Trophoblast cell (in vitro differentiated cells and primary cell): ENCODE measurements around the gene OR6Q1. TPM values are rescaled to one million over a fixed set of nuclear protein-coding genes. Genes with fewer than 3 reads are reported as not detected.

ENCODE experiments used
- DNase-seq, 2 donors: peaks; one replicate each; pipeline ENCODE4 v3.0.0-alpha.2; 2016
- H2AFZ ChIP-seq: 2 replicates; pipeline ENCODE4 v1.6.1; 2013; ENCODE audit warnings: low read length, moderate library complexity, mild to moderate bottlenecking; ENCODE audit not compliant: insufficient read depth, poor library complexity
- H2AK5ac ChIP-seq: 2 replicates; pipeline ENCODE4 v1.6.1; 2013; ENCODE audit warnings: mild to moderate bottlenecking, low read length
- H2BK120ac ChIP-seq: 2 replicates; pipeline ENCODE4 v1.6.1; 2013; ENCODE audit warnings: low read length, mild to moderate bottlenecking, moderate library complexity; ENCODE audit not compliant: insufficient read depth, poor library complexity
- H2BK12ac ChIP-seq: 2 replicates; pipeline ENCODE4 v1.6.1; 2013; ENCODE audit warnings: mild to moderate bottlenecking, low read length, moderate library complexity
- H2BK5ac ChIP-seq: 2 replicates; pipeline ENCODE4 v1.6.1; 2013; ENCODE audit warnings: low read length, low read depth, moderate library complexity, mild to moderate bottlenecking; ENCODE audit not compliant: poor library complexity
- H3K14ac ChIP-seq: 2 replicates; pipeline ENCODE4 v1.6.1; 2013; ENCODE audit warnings: mild to moderate bottlenecking, low read length
- H3K18ac ChIP-seq: 2 replicates; pipeline ENCODE4 v1.6.1; 2013; ENCODE audit warnings: mild to moderate bottlenecking, low read length
- H3K23ac ChIP-seq: 2 replicates; pipeline ENCODE4 v1.6.1; 2013; ENCODE audit warnings: low read length
- H3K27ac ChIP-seq: 2 replicates; pipeline ENCODE4 v1.5.1; 2013; ENCODE audit warnings: low read depth, mild to moderate bottlenecking, inconsistent platforms, low read length, moderate library complexity
- H3K27me3 ChIP-seq: 2 replicates; pipeline ENCODE4 v1.6.1; 2013; ENCODE audit warnings: inconsistent platforms, mild to moderate bottlenecking, low read length, moderate library complexity; ENCODE audit not compliant: insufficient read depth
- H3K36me3 ChIP-seq, 2 experiments: 1 replicate in 1 of 2; 2 replicates in 1 of 2; pipeline ENCODE4 v1.6.1; 2013; ENCODE audit warnings: low read length in 2 of 2, mild to moderate bottlenecking in 2 of 2, moderate library complexity in 1 of 2; ENCODE audit not compliant: insufficient read depth in 2 of 2, control insufficient read depth in 1 of 2
- H3K4ac ChIP-seq: 2 replicates; pipeline ENCODE4 v1.6.1; 2013; ENCODE audit warnings: low read depth, mild to moderate bottlenecking, low read length, moderate library complexity
- H3K4me1 ChIP-seq, 2 experiments: 1 replicate in 1 of 2; 2 replicates in 1 of 2; pipeline ENCODE4 v1.6.1; 2013; ENCODE audit warnings: low read length in 2 of 2, mild to moderate bottlenecking in 2 of 2, moderate library complexity in 1 of 2; ENCODE audit not compliant: insufficient read depth in 2 of 2, control insufficient read depth in 1 of 2
- H3K4me2 ChIP-seq: 2 replicates; pipeline ENCODE4 v1.6.1; 2013; ENCODE audit warnings: inconsistent platforms, mild to moderate bottlenecking, low read length, moderate library complexity
- H3K4me3 ChIP-seq: 2 replicates; pipeline ENCODE4 v1.5.1; 2013; ENCODE audit warnings: mild to moderate bottlenecking, low read depth, low read length, inconsistent platforms
- H3K79me1 ChIP-seq: one replicate; pipeline ENCODE4 v1.6.1; 2013; ENCODE audit warnings: low read length
- H3K79me2 ChIP-seq: 2 replicates; pipeline ENCODE4 v1.6.1; 2013; ENCODE audit warnings: low read length, mild to moderate bottlenecking; ENCODE audit not compliant: control insufficient read depth, insufficient read depth, poor library complexity
- H3K9ac ChIP-seq: 2 replicates; pipeline ENCODE4 v1.6.1; 2013; ENCODE audit warnings: mild to moderate bottlenecking, low read length
- H3K9me3 ChIP-seq: 2 replicates; pipeline ENCODE4 v1.6.1; 2013; ENCODE audit warnings: low read depth, mild to moderate bottlenecking, control low read depth, inconsistent platforms, low read length; ENCODE audit not compliant: insufficient read depth
- H4K12ac ChIP-seq: 2 replicates; pipeline ENCODE4 v1.6.1; 2013; ENCODE audit warnings: low read depth, mild to moderate bottlenecking, low read length, moderate library complexity
- H4K8ac ChIP-seq: 2 replicates; pipeline ENCODE4 v1.6.1; 2013; ENCODE audit warnings: low read depth, mild to moderate bottlenecking, low read length, moderate library complexity
- H4K91ac ChIP-seq: one replicate; pipeline ENCODE4 v1.6.1; 2013; ENCODE audit warnings: low read depth, mild to moderate bottlenecking, low read length, moderate library complexity
- whole genome bisulfite sequencing: extraction: QIAGEN DNeasy Blood & Tissue Kit; methylation state at CpG from one replicate; pipeline ENCODE4 v1.1.7; 2013; ENCODE audit warnings: missing lambda C conversion rate; ENCODE audit not compliant: insufficient read length, insufficient coverage; ENCODE audit errors: extremely low coverage; 5-methylcytosine and 5-hydroxymethylcytosine counted together
- polyA plus RNA-seq: library from polyadenylated mRNA; stranded (reverse); fragments of 200-250 nt; gene quantifications from 2 replicates; pipeline ENCODE4 v1.2.3, GENCODE V29; 2013

Gene OR6Q1
- not detected in 2 replicates for polyA plus RNA-seq

GRCh38 chr11:58030653-58031052 lies at the start of gene OR6Q1:
Gene OR6Q1, plus strand, starts transcription at chr11:58030953. Its CDS starts 0 bp downstream, at chr11:58030953.
- H2BK5ac ChIP-seq, result no peak within 1 kb of the TSS
- H3K79me1 ChIP-seq, result no peaks in the 10 kb centered on the region
- no peaks in the 10 kb centered on the region for H3K4me1 ChIP-seq
- H3K36me3 ChIP-seq, result no peaks in the 10 kb centered on the region
- H3K9me3 ChIP-seq, result no peaks in the 10 kb centered on the region
- no peak within 1 kb of the TSS for H3K27ac ChIP-seq
- no peak within 1 kb of the TSS for H2BK120ac ChIP-seq
- no peak within 1 kb of the TSS for H2BK12ac ChIP-seq
- no peak within 1 kb of the TSS for H4K8ac ChIP-seq
- H3K14ac ChIP-seq, result no peak within 1 kb of the TSS
- no peak for DNase-seq
- no peak within 1 kb of the TSS for H4K12ac ChIP-seq
- H3K4me3 ChIP-seq, result no peak within 1 kb of the TSS
- no peaks in the 10 kb centered on the region for H3K27me3 ChIP-seq
- H3K18ac ChIP-seq, result no peak within 1 kb of the TSS
- H2AK5ac ChIP-seq, result no peak within 1 kb of the TSS
- H3K4ac ChIP-seq, result no peak within 1 kb of the TSS
- no peak within 1 kb of the TSS for H3K9ac ChIP-seq
- no peak within 1 kb of the TSS for H4K91ac ChIP-seq
- no peak within 1 kb of the TSS for H2AFZ ChIP-seq
- H3K4me2 ChIP-seq, result no peak within 1 kb of the TSS
- no peaks in the 10 kb centered on the region for H3K79me2 ChIP-seq
- no peak within 1 kb of the TSS for H3K23ac ChIP-seq

- H3K4me1 ChIP-seq, result peaks cover 0 to 4% of the 10 kb centered on the region in 2 experiments
- no peak for DNase-seq
These were observed 49.2 kb upstream of the OR6Q1 start for GRCh38 chr11:57981536-57981935.

GRCh38 chr11:57982776-57983175 lies 48.0 kb upstream of the OR6Q1 start:
- no peaks in the 10 kb centered on the region for H3K36me3 ChIP-seq
- no peak overlapping the region for H2AK5ac ChIP-seq

More at GRCh38 chr11:57981536-57981935, 49.2 kb upstream of the OR6Q1 start:
- no peaks in the 10 kb centered on the region for H3K36me3 ChIP-seq
- no peak overlapping the region for H2AK5ac ChIP-seq
- H3K27ac ChIP-seq, result no peak overlapping the region
- H4K12ac ChIP-seq, result no peak overlapping the region
- H3K18ac ChIP-seq, result no peak overlapping the region
- no peak overlapping the region for H3K9ac ChIP-seq
- no peaks in the 10 kb centered on the region for H3K27me3 ChIP-seq
- no peak overlapping the region for H4K91ac ChIP-seq
- H3K4ac ChIP-seq, result no peak overlapping the region
- H2BK120ac ChIP-seq, result no peak overlapping the region
- H2BK5ac ChIP-seq, result no peak overlapping the region
- H3K4me2 ChIP-seq, result no peak overlapping the region
- no peak overlapping the region for H4K8ac ChIP-seq
- H3K79me1 ChIP-seq, result no peaks in the 10 kb centered on the region
- no peak overlapping the region for H3K4me3 ChIP-seq
- H3K9me3 ChIP-seq, result no peaks in the 10 kb centered on the region
- no peak overlapping the region for H3K14ac ChIP-seq
- H2BK12ac ChIP-seq, result no peak overlapping the region
- no peaks in the 10 kb centered on the region for H3K79me2 ChIP-seq
- no CpG with 5 or more reads among the region's 3 CpGs for WGBS
- H3K23ac ChIP-seq, result no peak overlapping the region
- no peak overlapping the region for H2AFZ ChIP-seq

DNA sequence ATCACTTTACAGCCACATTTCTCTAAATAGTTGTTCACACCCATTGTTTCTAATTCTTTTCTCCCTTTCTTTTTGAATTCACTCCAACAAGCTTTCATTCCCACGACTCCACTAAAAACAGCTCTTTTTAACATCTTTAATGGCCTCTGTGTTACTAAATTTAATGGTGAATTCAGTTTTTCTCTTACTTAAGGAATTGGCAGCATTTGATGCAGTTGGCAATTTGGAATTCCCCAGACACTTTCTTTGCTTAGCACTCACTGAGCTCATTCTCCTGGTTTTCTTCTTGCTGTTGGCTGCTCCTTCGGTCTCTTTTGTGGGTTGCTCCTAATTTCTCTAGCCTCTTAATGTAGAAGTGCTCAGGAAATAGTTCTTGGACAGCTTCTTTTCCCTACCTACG lies 47.6 kb upstream of the OR6Q1 start:
- Histone ChIP-seq H4K91ac (no peak overlapping the region), H2BK5ac (no peak overlapping the region), H3K9ac (no peak overlapping the region), H3K36me3 (no peaks in the 10 kb centered on the region), H2AFZ (no peak overlapping the region), H3K4me1 (no peaks in the 10 kb centered on the region), H3K4me2 (no peak overlapping the region), H3K18ac (no peak overlapping the region), H3K4ac (no peak overlapping the region), H4K12ac (no peak overlapping the region), H3K27me3 (no peaks in the 10 kb centered on the region), H3K23ac (no peak overlapping the region), H3K4me3 (no peak overlapping the region), H4K8ac (no peak overlapping the region), H2AK5ac (no peak overlapping the region), H3K79me1 (no peaks in the 10 kb centered on the region), H2BK12ac (no peak overlapping the region), H2BK120ac (no peak overlapping the region), H3K9me3 (no peaks in the 10 kb centered on the region), H3K27ac (no peak overlapping the region), H3K14ac (no peak overlapping the region), H3K79me2 (no peaks in the 10 kb centered on the region)
- DNase-seq, result no peak
- no CpG with 5 or more reads among the region's 3 CpGs for WGBS

More at GRCh38 chr11:57982776-57983175, 48.0 kb upstream of the OR6Q1 start:
- no peaks in the 10 kb centered on the region for H3K79me1 ChIP-seq
- WGBS, result no CpG with 5 or more reads among the region's 4 CpGs
- H4K91ac ChIP-seq, result no peak overlapping the region
- H3K4me1 ChIP-seq, result peaks cover 0 to 1% of the 10 kb centered on the region in 2 experiments
- H3K27ac ChIP-seq, result no peak overlapping the region
- H3K4me3 ChIP-seq, result no peak overlapping the region
- no peak overlapping the region for H3K18ac ChIP-seq
- H3K4me2 ChIP-seq, result no peak overlapping the region
- H2BK5ac ChIP-seq, result no peak overlapping the region
- H2BK12ac ChIP-seq, result no peak overlapping the region
- H2BK120ac ChIP-seq, result no peak overlapping the region
- H3K23ac ChIP-seq, result no peak overlapping the region
- H3K9ac ChIP-seq, result no peak overlapping the region
- no peaks in the 10 kb centered on the region for H3K27me3 ChIP-seq
- H2AFZ ChIP-seq, result no peak overlapping the region
- H3K79me2 ChIP-seq, result no peaks in the 10 kb centered on the region
- no peak overlapping the region for H3K4ac ChIP-seq
- H3K9me3 ChIP-seq, result no peaks in the 10 kb centered on the region
- no peak overlapping the region for H4K8ac ChIP-seq
- no peak overlapping the region for H4K12ac ChIP-seq
- DNase-seq, result no peak
- H3K14ac ChIP-seq, result no peak overlapping the region
